Karpas-422 (cell line): ENCODE data around the gene SGMS1. TPM values are rescaled to one million over a fixed set of nuclear protein-coding genes. Genes with fewer than 3 reads are reported as not detected.
"Not testable (repeated sequence)": the region's sequence is repeated elsewhere in the genome, so short reads cannot be mapped to it uniquely, and the experiment has no call there.

Source experiments
- DNase-seq: peaks from one replicate; pipeline ENCODE4 v3.0.0-alpha.2; 2015
- H2AFZ ChIP-seq: fragments of 200-600 bp; sonication (generic); 2 replicates; pipeline ENCODE4 v1.6.1; 2014; ENCODE audit warnings: antibody characterized with exemption, low read length, mixed read lengths
- H3K27ac ChIP-seq: fragments of 200-600 bp; sonication (generic); 2 replicates; pipeline ENCODE4 v1.5.1; 2014; ENCODE audit warnings: mild to moderate bottlenecking, low read length, moderate library complexity
- H3K27me3 ChIP-seq: fragments of 200-600 bp; sonication (generic); 2 replicates; pipeline ENCODE4 v1.6.1; 2014; ENCODE audit warnings: low read length, mixed read lengths
- H3K36me3 ChIP-seq: fragments of 200-600 bp; sonication (generic); 2 replicates; pipeline ENCODE4 v1.6.1; 2014; ENCODE audit warnings: low read length, mixed read lengths; ENCODE audit not compliant: insufficient read depth
- H3K4me1 ChIP-seq: fragments of 200-600 bp; sonication (generic); 2 replicates; pipeline ENCODE4 v1.6.1; 2014; ENCODE audit warnings: mild to moderate bottlenecking, low read length, mixed read lengths
- H3K4me2 ChIP-seq: fragments of 200-600 bp; sonication (generic); 2 replicates; pipeline ENCODE4 v1.6.1; 2014; ENCODE audit warnings: low read length, low read depth, mild to moderate bottlenecking; ENCODE audit not compliant: poor library complexity, severe bottlenecking
- H3K4me3 ChIP-seq: fragments of 200-600 bp; sonication (generic); 2 replicates; pipeline ENCODE4 v1.5.1; 2014; ENCODE audit warnings: mild to moderate bottlenecking, antibody characterized with exemption, low read length, mixed read lengths
- H3K79me2 ChIP-seq: fragments of 200-600 bp; sonication (generic); 2 replicates; pipeline ENCODE4 v1.6.1; 2014; ENCODE audit warnings: mild to moderate bottlenecking, low read length, mixed read lengths
- H3K9ac ChIP-seq: fragments of 200-600 bp; sonication (generic); 2 replicates; pipeline ENCODE4 v1.6.0; 2014; ENCODE audit warnings: low read length
- H3K9me2 ChIP-seq: fragments of 200-600 bp; sonication (generic), shearing (Covaris generic); replicated peaks from 2 replicates; pipeline ENCODE4 v1.6.0; 2014; ENCODE audit warnings: mild to moderate bottlenecking, low read length, moderate library complexity; ENCODE audit not compliant: insufficient read depth
- H3K9me3 ChIP-seq: fragments of 300-700, 200-600 bp; sonication (generic); 2 replicates; pipeline ENCODE4 v1.6.1; 2014; ENCODE audit warnings: low read length, mixed read lengths
- H4K20me1 ChIP-seq: fragments of 200-600 bp; sonication (generic); 2 replicates; pipeline ENCODE4 v1.6.1; 2014; ENCODE audit warnings: mild to moderate bottlenecking, antibody characterized with exemption, low read length, low read depth; ENCODE audit not compliant: insufficient read depth
- total RNA-seq: library from RNA; depleted of rRNA; stranded (reverse); fragments of >200 nt; shearing (Covaris generic); gene quantifications from 2 replicates; pipeline ENCODE4 v1.2.3, GENCODE V29; 2014; ENCODE audit warnings: low replicate concordance

SGMS1 gene
- total RNA-seq, 1 experiment from 2014 or later = 2.9 TPM

DNA sequence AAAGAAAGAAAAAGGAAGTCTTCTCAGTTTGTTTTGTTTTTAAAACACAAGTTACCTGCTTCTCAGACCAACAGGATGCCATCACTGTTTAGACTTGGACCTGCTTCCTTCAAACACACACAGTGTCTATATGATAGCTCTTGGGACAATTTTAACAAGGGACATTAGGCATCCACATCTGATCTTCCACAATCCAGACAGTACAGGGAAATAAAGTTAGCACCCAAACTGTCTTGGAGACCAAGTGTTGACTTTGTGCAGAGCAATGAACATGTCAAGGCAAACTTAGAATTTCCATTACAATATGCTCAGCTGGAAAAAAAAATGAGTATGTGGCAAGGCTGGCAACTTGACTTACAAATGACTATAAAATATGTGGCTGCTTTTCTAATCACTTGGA, 80.9 kb downstream of the SGMS1 start:
- Histone ChIP-seq H3K27me3 (no peaks in the 10 kb centered on the region), H3K4me3 (no peak overlapping the region), H3K79me2 (no peaks in the 10 kb centered on the region), H3K4me2 (no peak overlapping the region), H3K9me3 (no peaks in the 10 kb centered on the region), H2AFZ (no peak overlapping the region), H3K27ac (no peak overlapping the region), H4K20me1 (0 out of 2 replicates have a peak, but pooled peaks cover 10% of the 10 kb centered on the region), H3K4me1 (no peaks in the 10 kb centered on the region), H3K9ac (no peak overlapping the region), H3K9me2 (no peaks in the 10 kb centered on the region), H3K36me3 (no peaks in the 10 kb centered on the region)
- DNase-seq = no peak

DNA sequence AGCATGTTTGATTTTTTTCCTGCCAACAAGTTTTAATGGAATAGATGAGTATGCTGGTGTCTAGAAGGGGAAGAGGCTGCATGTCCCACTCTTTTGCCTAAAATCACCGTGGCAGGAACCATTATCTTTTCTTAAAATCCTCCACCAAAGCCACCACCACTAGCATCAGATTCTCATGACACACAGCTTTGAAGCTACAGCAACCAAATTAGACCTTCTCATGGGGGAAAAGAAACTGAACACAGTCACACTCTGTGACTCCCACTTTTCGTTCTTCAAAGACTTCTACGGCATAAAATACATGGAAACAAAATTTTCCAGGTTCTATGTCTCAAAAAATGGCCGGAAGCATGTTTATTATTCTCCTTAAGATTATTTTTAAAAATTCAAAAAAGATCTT, 81.8 kb downstream of the SGMS1 start:
- no peaks in the 10 kb centered on the region for H3K9me2 ChIP-seq
- H3K4me3 ChIP-seq = no peak overlapping the region
- no peak for DNase-seq
- no peaks in the 10 kb centered on the region for H3K27me3 ChIP-seq
- no peaks in the 10 kb centered on the region for H3K36me3 ChIP-seq
- no peak overlapping the region for H2AFZ ChIP-seq
- H3K9me3 ChIP-seq = no peaks in the 10 kb centered on the region
- no peak overlapping the region for H3K27ac ChIP-seq
- no peak overlapping the region for H3K9ac ChIP-seq
- H3K4me1 ChIP-seq = no peaks in the 10 kb centered on the region
- no peak overlapping the region for H3K4me2 ChIP-seq
- no peaks in the 10 kb centered on the region for H3K79me2 ChIP-seq
- 0 out of 2 replicates have a peak, but pooled peaks cover 6% of the 10 kb centered on the region for H4K20me1 ChIP-seq

DNA sequence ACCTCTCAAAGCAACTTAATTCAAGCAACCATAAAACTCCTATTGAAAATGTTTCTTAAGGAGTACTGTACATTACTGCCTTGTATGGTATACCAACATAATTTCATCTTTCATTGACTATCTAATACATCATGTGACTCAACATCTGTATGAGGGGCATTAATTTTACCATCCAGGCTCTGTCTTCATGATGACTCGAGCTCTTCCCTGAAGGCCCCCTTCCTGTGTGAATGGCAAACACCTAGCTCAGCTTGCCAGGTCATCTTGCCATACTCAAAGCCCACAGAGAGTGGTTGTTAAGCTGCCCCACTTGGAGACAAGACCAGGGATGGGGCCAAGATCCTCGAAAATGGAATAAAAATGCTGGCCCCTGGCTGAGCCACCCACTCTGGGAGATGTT, 82.4 kb downstream of the SGMS1 start:
- Histone ChIP-seq H3K79me2 (no peaks in the 10 kb centered on the region), H3K4me2 (no peak overlapping the region), H3K9ac (no peak overlapping the region), H3K9me2 (no peaks in the 10 kb centered on the region), H3K9me3 (no peaks in the 10 kb centered on the region), H4K20me1 (0 out of 2 replicates have a peak, but pooled peaks cover 6% of the 10 kb centered on the region), H3K4me1 (no peaks in the 10 kb centered on the region), H3K27me3 (no peaks in the 10 kb centered on the region), H3K27ac (no peak overlapping the region), H2AFZ (no peak overlapping the region), H3K36me3 (no peaks in the 10 kb centered on the region), H3K4me3 (no peak overlapping the region)
- DNase-seq = no peak

DNA sequence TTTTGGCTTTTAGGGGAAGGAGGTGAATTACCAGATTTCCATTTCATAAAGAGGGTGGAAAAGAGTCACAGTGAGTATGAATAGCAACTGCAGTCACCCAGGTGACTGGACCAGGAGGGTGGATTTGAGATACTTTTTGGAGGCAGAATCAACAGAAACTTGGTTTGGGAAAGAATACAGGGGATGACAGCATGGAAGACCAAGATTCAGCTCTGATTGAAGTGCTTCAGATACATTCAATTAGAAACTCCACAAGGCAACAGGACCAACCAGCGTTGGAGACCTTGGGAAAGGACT, 83.0 kb downstream of the SGMS1 start:
- no peak overlapping the region for H3K4me2 ChIP-seq
- no peaks in the 10 kb centered on the region for H3K9me3 ChIP-seq
- H2AFZ ChIP-seq = no peak overlapping the region
- H3K4me3 ChIP-seq = no peak overlapping the region
- no peaks in the 10 kb centered on the region for H3K9me2 ChIP-seq
- H3K27me3 ChIP-seq = no peaks in the 10 kb centered on the region
- H4K20me1 ChIP-seq = 0 out of 2 replicates have a peak, but pooled peaks cover 6% of the 10 kb centered on the region
- no peak overlapping the region for H3K9ac ChIP-seq
- no peak for DNase-seq
- no peak overlapping the region for H3K27ac ChIP-seq
- H3K36me3 ChIP-seq = no peaks in the 10 kb centered on the region
- no peaks in the 10 kb centered on the region for H3K4me1 ChIP-seq
- H3K79me2 ChIP-seq = no peaks in the 10 kb centered on the region

DNA sequence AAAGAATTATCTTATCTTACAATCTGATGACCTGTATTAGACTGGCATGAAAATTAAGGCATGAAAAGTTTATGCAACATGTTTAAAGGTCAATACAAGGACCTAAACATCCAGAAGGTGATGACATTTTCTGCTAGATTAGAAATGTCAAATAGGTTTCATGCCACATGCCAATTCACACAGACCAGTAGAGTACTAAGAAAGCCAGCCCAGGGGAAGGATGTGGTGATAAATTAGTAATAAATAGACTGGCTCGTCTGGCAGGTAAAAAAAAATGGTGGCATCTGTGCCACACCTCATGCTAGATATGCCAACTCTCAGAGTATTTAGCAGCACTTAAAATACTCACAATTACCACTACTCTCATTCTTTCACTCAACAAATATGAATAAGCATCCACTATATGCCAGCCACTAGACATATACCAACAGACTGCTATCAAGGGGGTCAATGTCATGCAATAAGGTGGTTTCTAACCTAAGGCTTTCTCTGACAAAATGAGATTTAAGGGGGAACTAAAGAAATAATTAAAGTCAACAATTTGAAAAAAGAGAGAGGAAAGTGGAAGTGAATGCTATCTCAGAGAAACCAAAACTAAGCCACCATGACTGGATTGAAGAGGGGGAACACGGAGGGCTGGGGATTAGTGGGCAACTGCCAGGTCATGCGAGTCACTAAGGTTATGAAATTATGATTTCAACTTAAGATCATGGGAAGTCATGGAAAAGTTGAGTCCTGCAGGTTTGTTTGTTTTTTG, 83.5 kb downstream of the SGMS1 start:
- H3K9me3 ChIP-seq = no peaks in the 10 kb centered on the region
- H3K27ac ChIP-seq = no peak overlapping the region
- H2AFZ ChIP-seq = no peak overlapping the region
- H4K20me1 ChIP-seq = 0 out of 2 replicates have a peak, but pooled peaks cover 6% of the 10 kb centered on the region
- DNase-seq = no peak
- H3K36me3 ChIP-seq = no peaks in the 10 kb centered on the region
- H3K79me2 ChIP-seq = no peaks in the 10 kb centered on the region
- H3K4me2 ChIP-seq = no peak overlapping the region
- no peaks in the 10 kb centered on the region for H3K4me1 ChIP-seq
- no peaks in the 10 kb centered on the region for H3K9me2 ChIP-seq
- no peaks in the 10 kb centered on the region for H3K27me3 ChIP-seq
- no peak overlapping the region for H3K9ac ChIP-seq
- H3K4me3 ChIP-seq = no peak overlapping the region

DNA sequence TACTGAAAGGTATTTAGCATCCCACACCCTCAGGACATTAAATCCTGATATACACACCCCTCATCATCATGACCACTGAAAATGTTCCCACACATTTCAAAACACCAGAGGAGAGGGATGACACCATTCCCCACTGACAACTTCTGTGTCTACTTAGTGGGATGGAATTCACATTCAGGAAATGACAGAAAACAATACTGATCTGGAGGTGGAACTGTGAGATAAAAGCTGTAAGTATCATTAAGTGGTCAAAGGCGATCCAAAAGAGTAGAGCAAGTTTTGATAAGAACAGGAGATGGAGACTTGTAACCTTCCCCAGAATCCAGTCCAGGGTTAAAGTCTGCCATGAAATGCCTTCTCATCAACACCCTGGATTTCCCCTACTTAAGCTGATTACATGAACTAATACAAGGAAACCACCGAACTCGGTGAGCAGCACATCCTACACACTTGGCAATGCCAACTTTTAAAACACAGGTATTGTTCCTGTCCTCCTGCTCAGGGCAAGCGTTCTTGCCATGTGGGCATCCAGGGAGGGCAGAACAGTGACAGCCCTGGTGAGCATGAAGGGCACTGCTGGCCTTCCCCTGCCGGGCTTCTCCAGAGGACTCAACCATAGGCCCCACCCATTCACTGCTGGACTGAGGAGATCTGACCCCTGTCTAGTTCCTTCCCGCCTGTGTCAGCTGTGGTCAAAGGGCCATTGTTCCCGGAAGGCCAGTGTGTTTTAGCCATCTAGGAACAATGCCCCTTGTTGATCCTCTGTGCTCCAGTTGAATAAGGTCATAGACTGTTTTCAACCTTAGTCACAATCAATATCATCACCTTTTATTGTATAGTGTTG, 85.0 kb downstream of the SGMS1 start:
- no peak overlapping the region for H3K9ac ChIP-seq
- no peaks in the 10 kb centered on the region for H3K27me3 ChIP-seq
- no peaks in the 10 kb centered on the region for H3K9me3 ChIP-seq
- H3K27ac ChIP-seq = no peak overlapping the region
- no peak overlapping the region for H3K4me2 ChIP-seq
- no peak for DNase-seq
- no peak overlapping the region for H3K4me3 ChIP-seq
- no peaks in the 10 kb centered on the region for H3K9me2 ChIP-seq
- H3K36me3 ChIP-seq = no peaks in the 10 kb centered on the region
- H3K4me1 ChIP-seq = no peaks in the 10 kb centered on the region
- no peak overlapping the region for H2AFZ ChIP-seq
- no peaks in the 10 kb centered on the region for H3K79me2 ChIP-seq
- H4K20me1 ChIP-seq = 0 out of 2 replicates have a peak, but pooled peaks cover 6% of the 10 kb centered on the region

DNA sequence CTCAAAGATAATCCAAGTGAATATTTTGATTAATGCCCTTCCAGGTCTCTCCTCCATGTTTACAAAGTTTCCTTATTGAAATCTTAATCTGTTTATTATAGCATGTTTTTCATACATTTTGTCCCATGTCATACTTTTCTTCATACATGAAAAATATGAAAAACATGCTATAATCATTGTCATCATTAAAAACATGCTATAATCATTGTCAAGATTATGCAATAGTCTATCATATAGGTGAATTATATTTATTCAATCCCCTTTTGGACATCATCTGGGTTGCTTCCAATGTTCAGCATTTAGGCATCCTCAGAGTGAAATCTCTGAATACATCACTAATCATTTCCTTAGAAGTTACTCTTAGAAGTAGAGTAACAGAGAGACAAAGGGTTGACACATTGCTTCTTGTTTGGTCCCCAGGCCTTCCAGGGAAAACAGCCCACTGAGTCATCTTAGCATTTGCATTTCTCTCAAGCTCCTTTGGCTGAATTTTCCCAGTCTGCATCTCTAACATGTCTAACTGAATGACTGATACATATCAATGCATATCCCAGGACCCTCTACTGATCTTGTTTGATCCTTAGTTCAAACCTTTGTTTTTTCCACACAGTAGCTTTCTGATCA, 87.0 kb downstream of the SGMS1 start:
- Histone ChIP-seq H3K9me2 (no peaks in the 10 kb centered on the region), H4K20me1 (0 out of 2 replicates have a peak, but pooled peaks cover 5% of the 10 kb centered on the region), H3K4me1 (no peaks in the 10 kb centered on the region), H3K9ac (no peak overlapping the region), H3K36me3 (no peaks in the 10 kb centered on the region), H3K4me2 (no peak overlapping the region), H3K9me3 (no peaks in the 10 kb centered on the region), H3K4me3 (no peak overlapping the region), H3K27me3 (no peaks in the 10 kb centered on the region), H3K79me2 (no peaks in the 10 kb centered on the region), H3K27ac (no peak overlapping the region), H2AFZ (no peak overlapping the region)
- no peak for DNase-seq

DNA sequence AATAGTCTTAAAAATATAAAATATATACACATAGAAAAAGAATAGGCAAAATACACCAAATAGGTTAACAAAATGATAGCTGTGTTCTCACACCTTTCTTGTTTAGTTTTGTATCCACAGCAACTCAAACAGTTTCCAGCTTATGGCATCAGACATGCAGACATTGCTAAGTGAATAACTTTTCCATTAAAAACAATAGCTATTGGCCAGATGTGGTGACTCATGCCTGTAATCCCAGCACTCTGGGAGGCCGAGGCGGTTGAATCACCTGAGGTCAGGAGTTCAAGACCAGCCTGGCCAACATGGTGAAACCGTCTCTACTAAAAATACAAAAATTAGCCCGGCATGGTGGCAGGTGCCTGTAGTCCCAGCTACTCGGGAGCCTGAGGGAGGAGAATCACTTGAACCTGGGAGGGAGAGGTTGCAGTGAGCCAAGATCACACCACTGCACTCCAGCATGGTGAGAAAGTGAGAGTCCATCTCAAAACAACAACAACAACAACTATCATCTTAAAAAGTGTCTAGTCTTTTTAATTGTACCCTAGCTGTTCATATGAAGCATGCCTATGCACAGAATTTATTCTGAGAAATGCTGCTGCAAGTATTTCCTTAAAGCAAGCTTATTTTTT, 88.9 kb downstream of the SGMS1 start:
- not testable (repeated sequence) for H3K36me3 ChIP-seq, H3K27ac ChIP-seq, H4K20me1 ChIP-seq, H3K4me3 ChIP-seq, H3K9ac ChIP-seq, H3K9me2 ChIP-seq, H2AFZ ChIP-seq, DNase-seq, H3K4me2 ChIP-seq, H3K4me1 ChIP-seq, H3K79me2 ChIP-seq, H3K9me3 ChIP-seq, H3K27me3 ChIP-seq
